GM12873 (cell line): ENCODE data around the gene C3orf18.

Source experiments
- TF ChIP-seq, protein P1 (sequence below): IDR thresholded peaks from 2 replicates; pipeline ENCODE4 v1.5.1; 2012; ENCODE audit warnings: low read depth, mild to moderate bottlenecking, moderate library complexity, low read length, control low read depth; ENCODE audit not compliant: insufficient read depth; ENCODE audit errors: missing control alignments

The C3orf18 gene

DNA sequence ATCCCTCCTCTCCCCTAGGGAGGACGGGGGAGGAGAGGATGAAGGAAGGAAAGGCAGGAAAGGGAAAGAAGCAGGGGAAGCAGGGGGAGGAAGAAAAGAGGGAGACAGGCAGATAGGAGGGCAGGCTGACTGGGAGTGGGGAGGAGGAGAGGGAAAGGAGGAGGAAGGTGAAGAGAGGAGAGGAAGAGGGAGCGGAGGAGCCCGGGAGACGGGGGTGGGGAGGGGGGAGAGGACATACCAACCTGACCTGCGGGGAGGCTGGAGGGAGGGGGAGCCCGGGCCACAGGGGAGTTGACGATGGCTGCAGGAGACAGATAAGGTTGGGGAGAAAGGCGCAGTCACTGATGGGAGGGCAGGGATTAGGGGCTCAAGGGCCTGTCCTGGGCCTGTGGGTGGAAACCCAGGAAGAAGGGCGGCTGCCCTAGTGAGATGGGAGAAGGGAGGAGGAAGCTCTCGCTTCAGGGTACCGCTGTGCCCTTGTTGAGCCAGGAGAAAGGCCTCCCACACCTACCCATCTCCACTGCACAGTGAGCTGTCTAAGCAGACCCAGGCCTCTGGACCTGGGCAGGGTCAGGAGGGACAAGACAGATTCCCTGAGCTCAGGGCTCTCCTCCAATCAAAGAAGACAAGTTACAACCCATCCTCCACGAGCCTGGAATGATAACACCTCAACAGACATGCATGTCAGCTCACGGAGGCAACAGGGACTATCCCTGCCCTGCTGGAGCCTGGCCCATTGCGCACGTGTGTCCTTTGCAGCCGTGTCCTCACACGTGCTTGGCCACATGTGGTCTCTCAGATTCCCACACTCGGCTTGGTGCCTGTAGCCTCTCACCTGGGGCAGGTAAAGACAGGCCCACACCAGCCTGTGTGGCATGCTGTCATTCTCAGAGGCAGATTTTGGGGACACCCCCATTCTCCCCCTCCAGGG, 27.9 kb downstream of the C3orf18 start:
- TF ChIP-seq, protein P1, sequence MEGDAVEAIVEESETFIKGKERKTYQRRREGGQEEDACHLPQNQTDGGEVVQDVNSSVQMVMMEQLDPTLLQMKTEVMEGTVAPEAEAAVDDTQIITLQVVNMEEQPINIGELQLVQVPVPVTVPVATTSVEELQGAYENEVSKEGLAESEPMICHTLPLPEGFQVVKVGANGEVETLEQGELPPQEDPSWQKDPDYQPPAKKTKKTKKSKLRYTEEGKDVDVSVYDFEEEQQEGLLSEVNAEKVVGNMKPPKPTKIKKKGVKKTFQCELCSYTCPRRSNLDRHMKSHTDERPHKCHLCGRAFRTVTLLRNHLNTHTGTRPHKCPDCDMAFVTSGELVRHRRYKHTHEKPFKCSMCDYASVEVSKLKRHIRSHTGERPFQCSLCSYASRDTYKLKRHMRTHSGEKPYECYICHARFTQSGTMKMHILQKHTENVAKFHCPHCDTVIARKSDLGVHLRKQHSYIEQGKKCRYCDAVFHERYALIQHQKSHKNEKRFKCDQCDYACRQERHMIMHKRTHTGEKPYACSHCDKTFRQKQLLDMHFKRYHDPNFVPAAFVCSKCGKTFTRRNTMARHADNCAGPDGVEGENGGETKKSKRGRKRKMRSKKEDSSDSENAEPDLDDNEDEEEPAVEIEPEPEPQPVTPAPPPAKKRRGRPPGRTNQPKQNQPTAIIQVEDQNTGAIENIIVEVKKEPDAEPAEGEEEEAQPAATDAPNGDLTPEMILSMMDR = no peak

DNA sequence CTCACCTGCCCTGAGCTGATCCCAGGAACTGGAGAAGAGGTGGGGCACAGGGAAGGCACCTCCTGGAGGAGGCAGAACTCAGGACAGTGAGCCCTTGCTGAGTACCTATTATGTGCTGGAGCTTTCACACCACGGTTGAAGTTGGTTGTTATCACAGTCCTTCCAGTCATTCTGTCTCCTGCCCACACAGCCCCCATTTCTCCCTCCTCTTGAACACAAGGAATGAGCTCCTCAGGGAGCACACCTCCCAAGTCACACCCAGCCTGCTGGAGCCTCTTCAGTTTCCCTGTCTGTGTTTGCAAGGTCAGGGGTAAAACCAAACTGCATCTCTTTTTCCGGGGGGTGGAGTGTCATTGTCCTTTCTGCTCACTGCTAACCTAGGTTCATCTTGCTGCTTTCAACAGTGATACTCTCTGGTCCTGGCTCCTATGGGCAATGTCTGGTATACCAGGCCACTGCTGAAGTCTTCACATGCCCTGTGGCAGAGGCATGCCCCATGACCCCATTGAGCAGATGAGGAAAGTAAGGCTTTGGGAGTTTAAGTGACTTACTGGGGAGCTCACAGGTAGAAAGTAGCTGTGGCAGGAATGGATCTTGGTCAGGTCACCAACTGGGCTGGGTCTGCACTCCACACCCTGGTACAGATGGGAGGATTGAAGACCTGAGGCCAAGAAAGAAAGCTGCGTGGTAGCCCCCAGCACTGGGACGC, 30.0 kb downstream of the C3orf18 start:
- TF ChIP-seq, protein P1 = no peak

DNA sequence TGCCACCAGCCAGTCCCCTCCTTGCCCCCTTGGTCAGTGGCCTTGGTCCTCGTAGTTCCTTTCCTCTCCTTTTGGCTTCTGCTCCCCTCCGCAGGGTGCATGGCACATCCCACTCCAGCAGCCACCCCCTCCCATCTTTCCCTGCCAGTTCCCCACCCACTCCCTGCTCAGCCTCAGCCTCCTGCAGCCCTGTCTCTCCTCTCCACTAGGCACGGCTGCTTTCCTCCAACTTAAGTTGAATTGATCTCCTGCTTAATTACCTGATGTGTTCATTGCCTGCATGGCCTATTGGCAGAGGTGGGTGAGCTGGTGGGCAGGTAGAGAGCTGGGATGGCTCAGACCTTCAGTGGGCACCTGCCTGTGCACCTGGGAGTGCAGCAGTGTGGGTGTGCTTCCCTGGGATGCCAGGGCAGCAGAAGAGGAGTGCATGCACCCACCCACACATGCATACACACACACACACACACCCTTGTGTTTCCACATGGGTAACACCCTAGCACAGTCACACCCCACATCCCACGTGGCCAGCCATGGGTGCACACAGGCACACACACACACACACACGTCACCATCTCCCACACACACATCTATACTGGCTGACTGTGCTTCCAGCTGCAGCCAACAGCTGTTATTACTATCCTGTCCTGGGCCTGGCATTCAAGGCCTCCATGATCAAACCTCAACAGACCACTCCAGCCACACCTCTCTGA, 30.9 kb downstream of the C3orf18 start:
- TF ChIP-seq, protein P1 = no peak

DNA sequence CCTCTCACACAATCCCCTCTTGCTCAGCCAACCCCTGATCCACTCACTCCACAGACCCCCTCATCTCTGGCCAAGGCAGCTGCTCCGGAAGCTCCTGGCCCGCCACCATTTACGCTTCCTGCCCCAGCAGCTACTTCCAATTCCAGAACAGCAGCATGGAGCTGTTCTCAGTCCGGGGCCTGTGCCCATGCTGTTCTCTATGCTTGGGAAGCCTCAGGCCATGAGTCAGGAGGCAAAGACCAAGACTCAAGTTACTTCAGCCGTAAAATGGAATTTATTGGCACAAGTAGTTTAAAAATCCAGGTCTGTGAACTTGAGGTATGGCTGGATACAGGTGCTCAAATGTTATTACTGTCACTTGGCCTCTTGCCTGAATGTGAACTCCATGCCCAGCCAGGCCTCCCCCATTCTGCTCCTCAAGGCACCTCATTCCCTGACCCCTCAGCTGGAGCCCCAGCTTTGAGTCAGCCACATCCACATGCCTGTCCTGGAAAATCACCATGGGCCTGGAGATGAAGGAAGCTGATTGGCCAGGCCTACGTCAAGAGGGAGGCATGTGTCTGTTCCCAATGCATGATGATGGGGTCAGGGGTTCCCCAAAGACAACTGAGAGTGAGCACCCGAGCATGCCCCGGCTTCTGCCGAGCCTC, 32.7 kb downstream of the C3orf18 start:
- TF ChIP-seq, protein P1 = no peak

DNA sequence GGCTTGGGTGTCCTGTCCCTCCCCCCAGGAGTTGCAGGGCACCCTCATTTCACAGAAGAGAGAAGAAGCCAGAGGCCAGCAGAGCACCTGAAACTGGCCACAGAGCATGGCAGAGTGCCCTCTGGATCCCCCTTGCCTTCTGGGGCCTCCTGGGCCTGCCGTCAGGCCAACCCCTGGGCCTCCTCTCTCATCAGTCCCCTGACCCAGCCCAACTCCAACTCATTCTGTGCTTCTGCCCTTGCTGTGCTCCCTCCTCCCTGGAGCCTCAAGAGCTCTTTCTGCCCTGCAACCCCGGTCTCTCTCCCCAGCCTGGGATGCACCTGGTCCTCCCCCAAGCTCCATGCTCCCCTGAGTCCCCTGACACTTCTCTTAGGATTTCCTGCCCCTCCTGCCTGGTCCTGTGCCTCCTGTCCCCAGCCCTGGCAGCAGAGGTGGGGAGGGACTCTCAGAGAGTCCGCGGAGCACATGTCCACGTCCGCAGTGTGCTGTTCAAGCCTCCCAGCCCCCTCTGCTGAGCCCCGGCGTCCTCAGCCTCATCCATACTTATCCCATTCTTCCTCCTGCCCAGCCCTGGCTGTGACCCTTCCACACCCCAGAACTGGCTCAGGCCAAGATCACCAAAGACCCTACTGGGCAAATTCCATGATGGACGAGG, 33.6 kb downstream of the C3orf18 start:
- TF ChIP-seq, protein P1 = no peak

DNA sequence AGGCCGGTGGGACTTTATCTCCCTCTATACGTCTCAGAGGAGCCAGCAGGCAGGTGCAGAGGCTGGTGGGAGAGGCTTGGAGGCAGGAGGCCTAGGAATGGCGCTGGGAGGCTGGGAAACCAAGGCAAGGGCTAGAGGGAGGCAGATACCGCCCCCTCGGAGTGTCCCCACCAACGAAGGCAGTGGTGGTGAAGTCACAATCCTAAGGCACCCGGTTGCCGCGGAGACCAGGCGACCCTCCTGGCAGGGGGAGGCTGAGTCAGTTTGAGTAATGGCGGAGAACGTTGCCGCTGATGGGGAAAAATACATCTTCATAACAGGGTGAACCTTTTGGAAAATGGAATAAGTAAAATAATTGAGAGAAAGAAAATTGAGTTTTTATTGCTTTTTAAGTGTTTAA, 34.2 kb downstream of the C3orf18 start:
- TF ChIP-seq, protein P1 = no peak
